HG03521 (cell line): ENCODE results near the gene IFITM1.
A peak's percentile ranks its signal among the peaks of the same experiment; 100 is the strongest.
"Not testable (repeated sequence)": the region's sequence is repeated elsewhere in the genome, so short reads cannot be mapped to it uniquely, and the experiment has no call there.

Experiments
- ATAC-seq: cut with Tn5 transposase; IDR thresholded peaks from one replicate; pipeline ENCODE4 v1.9.1; 2021; ENCODE audit warnings: mild to moderate bottlenecking, moderate library complexity; ENCODE audit not compliant: unreplicated experiment

IFITM1 gene

DNA sequence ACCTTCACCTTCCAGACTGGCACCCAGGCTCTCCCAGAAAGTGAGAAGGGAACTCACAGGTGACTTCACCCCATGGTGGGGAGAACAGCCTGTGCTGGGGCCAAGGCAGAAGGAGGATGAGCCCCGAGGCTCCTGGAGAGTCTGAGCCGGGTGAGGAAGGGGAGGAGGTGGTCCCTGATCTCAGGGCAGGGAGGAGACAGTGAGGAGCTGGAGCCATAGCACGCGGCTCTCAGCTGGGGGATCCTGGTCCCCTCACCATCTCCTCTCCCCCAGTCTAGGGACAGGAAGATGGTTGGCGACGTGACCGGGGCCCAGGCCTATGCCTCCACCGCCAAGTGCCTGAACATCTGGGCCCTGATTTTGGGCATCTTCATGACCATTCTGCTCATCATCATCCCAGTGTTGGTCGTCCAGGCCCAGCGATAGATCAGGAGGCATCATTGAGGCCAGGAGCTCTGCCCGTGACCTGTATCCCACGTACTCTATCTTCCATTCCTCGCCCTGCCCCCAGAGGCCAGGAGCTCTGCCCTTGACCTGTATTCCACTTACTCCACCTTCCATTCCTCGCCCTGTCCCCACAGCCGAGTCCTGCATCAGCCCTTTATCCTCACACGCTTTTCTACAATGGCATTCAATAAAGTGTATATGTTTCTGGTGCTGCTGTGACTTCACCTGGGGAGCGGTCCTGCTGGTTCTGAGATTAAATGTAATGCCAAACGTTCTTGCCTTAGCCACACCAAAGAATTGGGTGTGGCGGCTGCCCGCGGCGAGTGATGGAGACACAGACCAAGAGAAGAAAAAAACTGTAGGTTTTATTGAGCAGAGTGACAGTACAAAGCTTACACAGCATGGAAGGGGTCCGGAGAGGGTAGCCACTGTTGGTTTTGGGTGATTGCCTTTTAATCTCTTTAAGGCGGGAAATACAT is 4.8 kb upstream of the IFITM1 start:
- not testable (repeated sequence) for ATAC-seq

DNA sequence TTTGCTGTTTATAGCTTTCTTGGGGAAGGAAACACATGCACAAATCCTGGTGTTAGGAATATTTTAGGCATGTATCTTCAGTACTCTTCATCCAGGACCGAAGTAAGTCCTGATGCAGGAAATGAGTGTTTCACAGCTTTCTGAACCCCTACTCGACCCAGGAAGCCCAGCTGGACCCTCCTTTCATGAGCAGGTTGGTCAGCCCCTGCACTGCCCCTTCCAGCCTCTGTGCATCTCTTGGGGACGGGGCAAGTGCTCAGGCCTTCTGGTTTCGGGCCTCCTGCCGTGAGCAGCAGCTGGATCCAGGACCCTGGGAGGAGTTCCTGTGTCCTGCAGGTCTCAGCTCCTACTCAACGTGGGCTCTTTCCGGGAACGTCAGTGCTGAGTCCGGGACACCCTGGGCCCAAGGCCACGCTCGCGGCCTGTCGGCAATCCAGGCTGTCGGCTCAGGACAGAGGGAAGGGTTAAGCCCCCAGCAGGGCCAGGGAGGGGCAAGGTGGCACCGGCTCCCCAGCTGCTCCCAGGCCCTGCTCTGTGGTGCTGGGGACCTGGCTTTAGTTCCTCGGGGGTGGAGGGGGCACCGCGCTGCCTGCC is 3.8 kb upstream of the IFITM1 start:
- ATAC-seq = not testable (repeated sequence)

- ATAC-seq = peak; percentile 39
These were observed 2.7 kb upstream of the IFITM1 start for GRCh38 chr11:311013-311748.

DNA sequence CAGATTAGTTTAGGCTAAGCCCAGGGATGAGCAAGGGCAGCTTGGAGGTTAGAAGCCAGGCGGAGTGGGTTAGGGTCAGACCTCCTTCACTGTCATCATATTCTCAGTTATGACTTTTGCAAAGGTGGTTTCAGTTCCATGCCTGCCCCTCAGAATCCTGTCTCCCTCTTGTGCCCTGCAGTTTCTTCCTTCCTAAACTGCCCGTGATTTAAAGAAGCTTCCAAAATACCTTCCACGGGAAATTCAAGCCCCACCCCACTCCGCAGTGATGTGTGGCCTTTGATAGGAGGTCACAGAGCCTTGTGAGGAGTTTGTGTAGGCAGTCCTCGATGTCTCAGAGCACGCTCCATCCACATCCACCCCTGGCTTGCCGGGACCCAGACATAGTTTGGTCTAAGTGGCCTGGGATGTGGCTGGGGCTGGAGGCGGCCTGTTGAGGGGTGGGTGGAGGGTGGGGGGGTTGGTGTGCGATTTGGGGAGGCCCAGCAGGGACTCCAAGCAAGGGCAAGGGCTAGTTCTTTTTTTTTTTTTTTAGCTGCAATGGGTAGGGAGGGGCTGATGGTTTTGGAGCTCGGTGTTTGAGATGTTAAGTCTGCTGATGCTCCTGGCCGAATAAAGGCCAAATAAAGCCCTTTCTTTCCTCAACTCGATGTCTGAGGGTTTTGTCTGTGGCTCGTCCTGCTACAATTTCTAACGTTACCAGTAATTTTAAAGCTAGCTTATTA is 1.6 kb upstream of the IFITM1 start:
- ATAC-seq = no peak

DNA sequence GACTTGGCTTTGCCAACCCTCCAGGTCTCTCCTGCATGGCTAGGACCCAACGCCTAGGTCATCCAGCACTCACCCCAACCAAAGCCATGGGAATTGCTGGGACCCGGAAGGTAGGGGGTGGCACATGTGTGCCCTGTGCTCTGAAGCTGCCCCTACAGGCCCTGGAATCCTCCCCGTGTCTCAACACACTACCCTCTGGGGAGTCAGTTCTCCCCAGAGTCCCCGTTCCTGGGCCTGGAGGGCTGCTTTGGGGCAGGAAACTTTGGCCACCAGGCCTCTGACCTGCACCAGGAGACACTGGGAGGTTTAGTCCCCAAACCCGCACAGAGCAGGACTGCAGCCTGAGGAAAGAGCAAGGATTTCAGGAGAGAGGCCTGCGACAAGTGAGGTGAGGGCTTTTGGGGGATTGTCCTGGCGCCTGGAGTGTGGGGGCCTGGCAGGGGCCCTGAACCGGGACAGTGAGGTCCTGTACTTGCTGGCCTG is 495 bp upstream of the IFITM1 start:
- ATAC-seq = no peak

DNA sequence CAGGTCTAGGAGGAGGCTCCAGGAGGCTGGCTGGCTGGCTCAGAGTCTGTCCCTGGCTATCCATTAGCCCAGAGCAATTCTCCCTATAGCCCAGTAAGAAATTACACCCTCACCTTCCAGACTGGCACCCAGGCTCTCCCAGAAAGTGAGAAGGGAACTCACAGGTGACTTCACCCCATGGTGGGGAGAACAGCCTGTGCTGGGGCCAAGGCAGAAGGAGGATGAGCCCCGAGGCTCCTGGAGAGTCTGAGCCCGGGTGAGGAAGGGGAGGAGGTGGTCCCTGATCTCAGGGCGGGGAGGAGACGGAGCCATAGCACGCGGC is 675 bp downstream of the IFITM1 start:
- ATAC-seq = not testable (repeated sequence)

- no peak for ATAC-seq
These were observed 1.2 kb downstream of the IFITM1 start for GRCh38 chr11:315051-315481.

GRCh38 chr11:315516-315994 is 1.7 kb downstream of the IFITM1 start:
- ATAC-seq = no peak

DNA sequence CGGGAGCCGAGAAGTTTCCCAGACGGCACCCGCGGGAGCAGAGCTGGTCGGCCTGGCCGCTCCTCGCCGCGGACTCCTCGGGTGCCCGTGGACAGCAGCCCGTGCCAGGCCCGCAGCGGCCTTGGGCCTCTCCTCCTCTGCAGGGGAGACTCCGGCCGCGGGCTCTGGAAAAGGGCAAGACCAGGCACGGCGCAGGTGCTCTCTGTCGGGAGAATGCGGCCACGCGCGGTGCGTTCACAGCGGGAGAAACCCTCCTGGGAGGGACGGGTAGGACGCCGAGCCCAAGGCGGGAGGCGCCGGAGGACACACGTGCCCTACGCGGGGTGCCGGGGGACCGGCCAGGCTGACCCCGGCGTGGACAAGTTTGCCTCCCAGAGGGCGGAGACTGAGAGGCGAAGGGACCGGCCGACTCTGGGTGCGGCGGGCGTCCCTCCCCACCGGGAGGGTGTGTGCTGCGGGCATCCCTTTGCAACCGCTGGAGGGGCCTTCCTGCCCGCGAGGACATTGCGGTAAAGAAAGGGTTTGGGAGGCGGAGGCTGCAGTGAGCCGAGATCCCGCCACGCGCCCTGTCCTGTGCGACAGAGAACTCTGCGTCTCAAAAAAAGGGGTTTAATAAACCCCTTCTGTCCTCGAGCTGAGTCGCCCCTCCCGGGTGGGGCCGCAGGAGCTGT is 2.3 kb downstream of the IFITM1 start:
- ATAC-seq = no peak

- no peak for ATAC-seq
These were observed 3.1 kb downstream of the IFITM1 start for GRCh38 chr11:316891-317301.

GRCh38 chr11:317668-318404 is 4.0 kb downstream of the IFITM1 start:
- ATAC-seq = not testable (repeated sequence)

GRCh38 chr11:318405-319120 is 4.7 kb downstream of the IFITM1 start:
- not testable (repeated sequence) for ATAC-seq

DNA sequence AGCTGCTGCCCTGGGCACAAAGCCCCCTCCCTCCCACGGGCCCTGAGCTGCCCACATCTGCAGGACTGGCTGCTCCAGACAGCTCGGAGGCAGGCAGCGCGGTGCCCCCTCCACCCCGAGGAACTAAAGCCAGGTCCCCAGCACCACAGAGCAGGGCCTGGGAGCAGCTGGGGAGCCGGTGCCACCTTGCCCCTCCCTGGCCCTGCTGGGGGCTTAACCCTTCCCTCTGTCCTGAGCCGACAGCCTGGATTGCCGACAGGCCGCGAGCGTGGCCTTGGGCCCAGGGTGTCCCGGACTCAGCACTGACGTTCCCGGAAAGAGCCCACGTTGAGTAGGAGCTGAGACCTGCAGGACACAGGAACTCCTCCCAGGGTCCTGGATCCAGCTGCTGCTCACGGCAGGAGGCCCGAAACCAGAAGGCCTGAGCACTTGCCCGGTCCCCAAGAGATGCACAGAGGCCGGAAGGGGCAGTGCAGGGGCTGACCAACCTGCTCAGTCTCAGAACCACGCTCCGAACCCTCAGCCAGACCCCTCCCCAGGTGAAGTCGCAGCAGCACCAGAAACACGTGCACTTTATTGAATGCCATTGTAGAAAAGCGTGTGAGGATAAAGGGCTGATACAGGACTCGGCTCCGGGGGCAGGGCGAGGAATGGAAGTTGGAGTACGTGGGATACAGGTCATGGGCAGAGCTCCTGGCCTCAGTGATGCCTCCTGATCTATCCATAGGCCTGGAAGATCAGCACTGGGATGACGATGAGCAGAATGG is 5.5 kb downstream of the IFITM1 start:
- not testable (repeated sequence) for ATAC-seq

DNA sequence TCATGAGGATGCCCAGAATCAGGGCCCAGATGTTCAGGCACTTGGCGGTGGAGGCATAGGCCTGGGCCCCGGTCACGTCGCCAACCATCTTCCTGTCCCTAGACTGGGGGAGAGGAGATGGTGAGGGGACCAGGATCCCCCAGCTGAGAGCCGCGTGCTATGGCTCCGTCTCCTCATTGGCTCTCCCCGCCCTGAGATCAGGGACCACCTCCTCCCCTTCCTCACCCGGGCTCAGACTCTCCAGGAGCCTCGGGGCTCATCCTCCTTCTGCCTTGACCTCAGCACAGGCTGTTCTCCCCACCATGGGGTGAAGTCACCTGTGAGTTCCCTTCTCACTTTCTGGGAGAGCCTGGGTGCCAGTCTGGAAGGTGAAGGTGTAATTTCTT is 6.0 kb downstream of the IFITM1 start:
- not testable (repeated sequence) for ATAC-seq

DNA sequence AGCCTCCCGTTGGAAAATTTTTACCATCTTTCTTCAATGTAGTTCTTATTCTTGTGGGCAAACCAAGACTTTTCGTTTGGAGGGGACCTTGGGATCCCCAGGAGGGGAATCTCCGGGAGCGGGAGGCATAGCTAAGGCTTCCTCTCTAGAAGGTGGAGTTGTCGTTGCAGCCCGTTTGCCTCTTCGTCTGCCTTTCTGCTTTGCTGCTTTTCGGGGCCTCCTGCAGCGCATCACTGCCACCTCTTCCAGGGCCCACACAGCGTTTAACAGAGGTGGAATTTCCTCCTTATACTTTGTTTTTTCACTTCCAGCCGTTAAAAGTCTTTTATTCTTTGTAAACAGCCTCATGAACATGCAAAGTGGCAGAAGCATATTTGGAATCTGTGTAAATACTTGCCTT is 10.3 kb downstream of the IFITM1 start:
- ATAC-seq = no peak

DNA sequence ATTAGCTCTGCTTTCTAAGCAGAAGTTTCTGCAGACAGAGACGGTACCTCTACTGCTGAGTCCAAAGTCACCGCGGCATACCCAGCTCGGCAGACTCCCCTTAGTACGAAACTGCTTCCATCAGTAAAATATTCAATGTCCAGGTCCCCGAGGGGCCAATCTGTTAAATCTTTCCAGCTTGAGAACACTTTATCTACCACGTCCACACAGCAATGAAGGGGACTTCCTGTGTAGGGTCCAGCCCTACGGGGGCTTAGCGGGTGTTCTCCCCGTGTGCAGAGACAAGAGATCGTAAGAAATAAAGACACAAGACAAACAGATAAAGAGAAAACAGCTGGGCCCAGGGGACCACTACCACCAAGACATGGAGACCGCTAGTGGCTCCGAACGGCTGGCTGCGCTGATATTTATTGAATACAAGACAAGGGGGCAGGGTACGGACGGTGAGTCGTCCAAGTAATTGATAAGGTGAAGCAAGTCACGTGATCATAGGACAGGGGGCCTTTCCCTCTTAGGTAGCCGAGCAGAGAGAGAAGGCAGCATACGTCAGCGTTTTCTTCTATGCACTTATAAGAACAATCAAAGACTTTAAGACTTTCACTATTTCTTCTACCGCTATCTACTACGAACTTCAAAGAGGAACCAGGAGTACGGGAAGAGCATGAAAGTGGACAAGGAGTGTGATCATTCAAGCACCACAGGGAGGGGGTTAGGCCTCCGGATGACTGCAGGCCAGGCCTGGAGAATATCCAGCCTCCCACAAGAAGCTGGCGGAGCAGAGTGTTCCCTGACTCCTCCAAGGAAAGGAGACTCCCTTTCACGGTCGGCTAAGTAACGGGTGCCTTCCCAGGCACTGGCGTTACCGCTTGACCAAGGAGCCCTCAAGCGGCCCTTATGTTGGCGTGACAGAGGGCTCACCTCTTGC is 11.0 kb downstream of the IFITM1 start:
- not testable (repeated sequence) for ATAC-seq
